ENCODE data around the gene NPDC1. TPM values are rescaled to one million over a fixed set of nuclear protein-coding genes. Genes with fewer than 3 reads are reported as not detected.

NPDC1 gene
- total and polyA plus RNA-seq, 4 donors, result 2.7 to 14.5 (median 7.3) TPM

DNA sequence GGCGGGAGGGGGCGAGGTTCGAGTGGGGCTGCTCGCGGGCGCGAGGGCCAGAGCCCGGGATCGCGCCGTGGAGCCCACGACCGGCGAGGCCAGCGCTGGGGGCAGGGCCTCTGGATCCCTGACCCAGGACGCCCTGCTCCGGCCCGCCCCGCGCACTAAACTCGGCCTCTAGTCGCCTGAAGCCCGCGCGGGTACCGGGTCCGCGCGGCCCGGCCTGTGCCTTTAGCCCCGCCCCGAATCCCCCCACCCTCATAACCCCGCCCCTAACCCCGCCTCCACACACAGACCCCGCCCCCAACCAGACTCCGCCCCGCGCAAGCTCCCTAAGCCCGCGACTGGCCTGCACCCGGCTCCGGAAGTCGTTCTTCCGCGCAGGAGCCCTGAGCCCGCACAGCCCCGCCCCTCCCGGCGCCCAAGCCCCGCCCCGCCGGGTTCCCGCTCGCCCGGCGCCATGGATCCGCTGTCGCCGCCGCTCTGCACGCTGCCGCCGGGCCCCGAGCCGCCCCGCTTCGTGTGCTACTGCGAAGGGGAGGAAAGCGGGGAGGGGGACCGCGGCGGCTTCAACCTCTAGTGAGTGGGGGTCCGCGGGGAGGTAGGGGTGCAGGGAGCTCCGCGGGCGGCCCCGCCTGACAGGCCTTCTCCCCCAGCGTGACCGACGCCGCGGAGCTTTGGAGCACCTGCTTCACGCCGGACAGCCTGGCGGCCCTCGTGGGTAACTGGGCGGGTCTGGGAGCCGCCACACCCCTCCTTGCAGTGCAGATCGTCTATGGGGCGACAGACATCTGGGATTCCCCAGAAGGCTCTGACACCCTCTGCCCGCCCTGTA is 53.8 kb downstream of the NPDC1 start, which contains the start of gene PAXX:
Gene PAXX (plus strand): TSS at position 430 of the 826 bp plus-strand sequence. CDS start 22 bp downstream, at position 452.
- H3K4me1 ChIP-seq (ENCODE audit: control insufficient read depth in 4 of 4, insufficient read depth in 4 of 4, low read length in 3 of 4), result peaks cover 7 to 28% (median 13%) of the 10 kb centered on the region in 4 donors

DNA sequence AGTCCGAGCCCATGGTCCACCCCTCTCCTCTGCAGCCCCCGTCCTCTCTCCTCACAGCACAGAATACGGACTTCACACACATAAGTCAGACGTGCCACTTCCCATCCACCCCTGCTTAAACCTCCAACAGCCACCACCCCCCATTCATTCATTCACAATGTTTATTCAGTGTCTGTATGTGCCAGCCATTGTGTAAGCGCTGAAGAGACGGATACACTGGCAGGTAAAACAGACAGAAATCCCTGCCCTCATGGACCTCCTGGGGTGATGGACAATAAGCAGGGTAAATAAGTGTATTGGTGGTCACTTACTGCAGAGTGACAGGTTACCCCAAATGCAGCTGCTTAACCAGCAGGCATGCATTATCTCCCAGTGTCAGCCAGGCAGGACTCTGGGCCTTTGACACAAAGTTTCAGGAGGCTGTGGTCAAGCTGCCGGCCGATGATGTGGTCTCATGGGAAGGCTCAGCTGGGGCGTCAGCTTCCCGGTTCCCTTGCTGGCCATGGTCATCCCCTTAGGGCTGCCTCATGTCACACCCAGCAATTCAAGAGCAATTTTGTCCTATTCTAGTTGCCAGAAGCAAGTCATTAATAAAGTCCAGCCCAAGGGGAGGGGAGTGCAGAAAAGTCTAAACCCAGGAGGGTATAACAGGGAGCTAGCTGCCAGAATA is 55.6 kb downstream of the NPDC1 start:
- Histone ChIP-seq H3K36me3 (ENCODE audit: control insufficient read depth in 4 of 4, insufficient read depth in 3 of 4, low read depth in 1 of 4, low read length in 3 of 4) (peaks cover 0 to 3% (median 0%) of the 10 kb centered on the region in 4 donors), H3K4me3 (ENCODE audit: low read depth in 1 of 3, low read length in 3 of 3) (no peak overlapping the region), H3K9me3 (ENCODE audit: control insufficient read depth in 4 of 4, low read length in 3 of 4) (no peaks in the 10 kb centered on the region), H3K4me1 (ENCODE audit: control insufficient read depth in 4 of 4, insufficient read depth in 4 of 4, low read length in 3 of 4) (peaks cover 7 to 15% (median 11%) of the 10 kb centered on the region in 4 donors), H3K9ac (ENCODE audit: low read depth in 1 of 2, low read length in 2 of 2) (no peak overlapping the region), H3K27ac (ENCODE audit: low read depth in 1 of 2, low read length in 2 of 2) (no peak overlapping the region), H3K27me3 (ENCODE audit: control insufficient read depth in 4 of 4, insufficient read depth in 4 of 4, low read length in 3 of 4) (no peaks in the 10 kb centered on the region)
- 82% methylated on average over 10 of the region's 10 CpGs for WGBS
- TF ChIP-seq, protein P1, sequence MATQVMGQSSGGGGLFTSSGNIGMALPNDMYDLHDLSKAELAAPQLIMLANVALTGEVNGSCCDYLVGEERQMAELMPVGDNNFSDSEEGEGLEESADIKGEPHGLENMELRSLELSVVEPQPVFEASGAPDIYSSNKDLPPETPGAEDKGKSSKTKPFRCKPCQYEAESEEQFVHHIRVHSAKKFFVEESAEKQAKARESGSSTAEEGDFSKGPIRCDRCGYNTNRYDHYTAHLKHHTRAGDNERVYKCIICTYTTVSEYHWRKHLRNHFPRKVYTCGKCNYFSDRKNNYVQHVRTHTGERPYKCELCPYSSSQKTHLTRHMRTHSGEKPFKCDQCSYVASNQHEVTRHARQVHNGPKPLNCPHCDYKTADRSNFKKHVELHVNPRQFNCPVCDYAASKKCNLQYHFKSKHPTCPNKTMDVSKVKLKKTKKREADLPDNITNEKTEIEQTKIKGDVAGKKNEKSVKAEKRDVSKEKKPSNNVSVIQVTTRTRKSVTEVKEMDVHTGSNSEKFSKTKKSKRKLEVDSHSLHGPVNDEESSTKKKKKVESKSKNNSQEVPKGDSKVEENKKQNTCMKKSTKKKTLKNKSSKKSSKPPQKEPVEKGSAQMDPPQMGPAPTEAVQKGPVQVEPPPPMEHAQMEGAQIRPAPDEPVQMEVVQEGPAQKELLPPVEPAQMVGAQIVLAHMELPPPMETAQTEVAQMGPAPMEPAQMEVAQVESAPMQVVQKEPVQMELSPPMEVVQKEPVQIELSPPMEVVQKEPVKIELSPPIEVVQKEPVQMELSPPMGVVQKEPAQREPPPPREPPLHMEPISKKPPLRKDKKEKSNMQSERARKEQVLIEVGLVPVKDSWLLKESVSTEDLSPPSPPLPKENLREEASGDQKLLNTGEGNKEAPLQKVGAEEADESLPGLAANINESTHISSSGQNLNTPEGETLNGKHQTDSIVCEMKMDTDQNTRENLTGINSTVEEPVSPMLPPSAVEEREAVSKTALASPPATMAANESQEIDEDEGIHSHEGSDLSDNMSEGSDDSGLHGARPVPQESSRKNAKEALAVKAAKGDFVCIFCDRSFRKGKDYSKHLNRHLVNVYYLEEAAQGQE (IDR thresholded peaks at IDR 0.05), result no peak
- TF ChIP-seq, protein P2, sequence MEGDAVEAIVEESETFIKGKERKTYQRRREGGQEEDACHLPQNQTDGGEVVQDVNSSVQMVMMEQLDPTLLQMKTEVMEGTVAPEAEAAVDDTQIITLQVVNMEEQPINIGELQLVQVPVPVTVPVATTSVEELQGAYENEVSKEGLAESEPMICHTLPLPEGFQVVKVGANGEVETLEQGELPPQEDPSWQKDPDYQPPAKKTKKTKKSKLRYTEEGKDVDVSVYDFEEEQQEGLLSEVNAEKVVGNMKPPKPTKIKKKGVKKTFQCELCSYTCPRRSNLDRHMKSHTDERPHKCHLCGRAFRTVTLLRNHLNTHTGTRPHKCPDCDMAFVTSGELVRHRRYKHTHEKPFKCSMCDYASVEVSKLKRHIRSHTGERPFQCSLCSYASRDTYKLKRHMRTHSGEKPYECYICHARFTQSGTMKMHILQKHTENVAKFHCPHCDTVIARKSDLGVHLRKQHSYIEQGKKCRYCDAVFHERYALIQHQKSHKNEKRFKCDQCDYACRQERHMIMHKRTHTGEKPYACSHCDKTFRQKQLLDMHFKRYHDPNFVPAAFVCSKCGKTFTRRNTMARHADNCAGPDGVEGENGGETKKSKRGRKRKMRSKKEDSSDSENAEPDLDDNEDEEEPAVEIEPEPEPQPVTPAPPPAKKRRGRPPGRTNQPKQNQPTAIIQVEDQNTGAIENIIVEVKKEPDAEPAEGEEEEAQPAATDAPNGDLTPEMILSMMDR (IDR thresholded peaks at IDR 0.05; ENCODE audit: low read depth, low read length, missing input control), result no peak
- TF ChIP-seq YY1 (IDR thresholded peaks at IDR 0.05), result no peak
- TF ChIP-seq EGR1 (IDR thresholded peaks at IDR 0.05; ENCODE audit: low read depth in 2 of 2), result no peak
- TF ChIP-seq TAF1 (conservative IDR thresholded peaks at IDR 0.05), result no peak
- no peak for TF ChIP-seq JUND (IDR thresholded peaks at IDR 0.05)
- TF ChIP-seq NR2F2 (IDR thresholded peaks at IDR 0.05), result no peak
- no peak for TF ChIP-seq SP1 (IDR thresholded peaks at IDR 0.05)
- TF ChIP-seq RAD21 (IDR thresholded peaks at IDR 0.05), result no peak
- TF ChIP-seq, protein P3, sequence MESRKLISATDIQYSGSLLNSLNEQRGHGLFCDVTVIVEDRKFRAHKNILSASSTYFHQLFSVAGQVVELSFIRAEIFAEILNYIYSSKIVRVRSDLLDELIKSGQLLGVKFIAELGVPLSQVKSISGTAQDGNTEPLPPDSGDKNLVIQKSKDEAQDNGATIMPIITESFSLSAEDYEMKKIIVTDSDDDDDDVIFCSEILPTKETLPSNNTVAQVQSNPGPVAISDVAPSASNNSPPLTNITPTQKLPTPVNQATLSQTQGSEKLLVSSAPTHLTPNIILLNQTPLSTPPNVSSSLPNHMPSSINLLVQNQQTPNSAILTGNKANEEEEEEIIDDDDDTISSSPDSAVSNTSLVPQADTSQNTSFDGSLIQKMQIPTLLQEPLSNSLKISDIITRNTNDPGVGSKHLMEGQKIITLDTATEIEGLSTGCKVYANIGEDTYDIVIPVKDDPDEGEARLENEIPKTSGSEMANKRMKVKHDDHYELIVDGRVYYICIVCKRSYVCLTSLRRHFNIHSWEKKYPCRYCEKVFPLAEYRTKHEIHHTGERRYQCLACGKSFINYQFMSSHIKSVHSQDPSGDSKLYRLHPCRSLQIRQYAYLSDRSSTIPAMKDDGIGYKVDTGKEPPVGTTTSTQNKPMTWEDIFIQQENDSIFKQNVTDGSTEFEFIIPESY (IDR thresholded peaks at IDR 0.05), result no peak
- TF ChIP-seq, protein P4, sequence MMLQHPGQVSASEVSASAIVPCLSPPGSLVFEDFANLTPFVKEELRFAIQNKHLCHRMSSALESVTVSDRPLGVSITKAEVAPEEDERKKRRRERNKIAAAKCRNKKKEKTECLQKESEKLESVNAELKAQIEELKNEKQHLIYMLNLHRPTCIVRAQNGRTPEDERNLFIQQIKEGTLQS (IDR thresholded peaks at IDR 0.05), result no peak
- no peak for TF ChIP-seq HNF4G (IDR thresholded peaks at IDR 0.05)
- TF ChIP-seq RXRA (IDR thresholded peaks at IDR 0.05), result no peak
- no peak for TF ChIP-seq FOXA2 (IDR thresholded peaks at IDR 0.05)
- TF ChIP-seq HNF4A (conservative IDR thresholded peaks at IDR 0.05), result no peak
- no peak for TF ChIP-seq FOXA1 (IDR thresholded peaks at IDR 0.05)
- no peak for DNase-seq (ENCODE audit: low spot score)

More for the DNA sequence above, 53.8 kb downstream of the NPDC1 start, which contains the start of gene PAXX:
- H3K9me3 ChIP-seq (ENCODE audit: control insufficient read depth in 4 of 4, low read length in 3 of 4), result no peaks in the 10 kb centered on the region
- peak within 1 kb of the TSS in 1 of 2 donors; percentile 92 for H3K9ac ChIP-seq (ENCODE audit: low read depth in 1 of 2, low read length in 2 of 2)
- H3K27me3 ChIP-seq (ENCODE audit: control insufficient read depth in 4 of 4, insufficient read depth in 4 of 4, low read length in 3 of 4), result no peaks in the 10 kb centered on the region
- H3K36me3 ChIP-seq (ENCODE audit: control insufficient read depth in 4 of 4, insufficient read depth in 3 of 4, low read depth in 1 of 4, low read length in 3 of 4), result peaks cover 0 to 3% (median 0%) of the 10 kb centered on the region in 4 donors
- peak; percentile 91 for DNase-seq (ENCODE audit: low spot score)
- peak within 1 kb of the TSS; percentile 61 to 81 (median 79) for H3K4me3 ChIP-seq (ENCODE audit: low read depth in 1 of 3, low read length in 3 of 3)
- 2% methylated on average over 92 of the region's 92 CpGs for WGBS
- H3K27ac ChIP-seq (ENCODE audit: low read depth in 1 of 2, low read length in 2 of 2), result peak within 1 kb of the TSS; percentile 52 to 67
- TF ChIP-seq NR2F2 (IDR thresholded peaks at IDR 0.05), result no peak
- peak; percentile 33 for TF ChIP-seq YY1 (IDR thresholded peaks at IDR 0.05)
- peak in 1 of 2 donors; percentile 36 for TF ChIP-seq GABPA (IDR thresholded peaks at IDR 0.05 in 1 of 2, conservative IDR thresholded peaks at IDR 0.05 in 1 of 2)
